ENCODE data around the gene MTERF2. TPM values are rescaled to one million over a fixed set of nuclear protein-coding genes. Genes with fewer than 3 reads are reported as not detected.

The MTERF2 gene
- polyA plus RNA-seq, 3 donors: 0.54 to 1.2 (median 0.73) TPM

GRCh38 chr12:107032266-107032665, 45.3 kb upstream of the MTERF2 start:
- no peak overlapping the region for H3K27ac Mint-ChIP-seq

GRCh38 chr12:107031061-107031460, 44.1 kb upstream of the MTERF2 start:
- TF ChIP-seq, protein P1, sequence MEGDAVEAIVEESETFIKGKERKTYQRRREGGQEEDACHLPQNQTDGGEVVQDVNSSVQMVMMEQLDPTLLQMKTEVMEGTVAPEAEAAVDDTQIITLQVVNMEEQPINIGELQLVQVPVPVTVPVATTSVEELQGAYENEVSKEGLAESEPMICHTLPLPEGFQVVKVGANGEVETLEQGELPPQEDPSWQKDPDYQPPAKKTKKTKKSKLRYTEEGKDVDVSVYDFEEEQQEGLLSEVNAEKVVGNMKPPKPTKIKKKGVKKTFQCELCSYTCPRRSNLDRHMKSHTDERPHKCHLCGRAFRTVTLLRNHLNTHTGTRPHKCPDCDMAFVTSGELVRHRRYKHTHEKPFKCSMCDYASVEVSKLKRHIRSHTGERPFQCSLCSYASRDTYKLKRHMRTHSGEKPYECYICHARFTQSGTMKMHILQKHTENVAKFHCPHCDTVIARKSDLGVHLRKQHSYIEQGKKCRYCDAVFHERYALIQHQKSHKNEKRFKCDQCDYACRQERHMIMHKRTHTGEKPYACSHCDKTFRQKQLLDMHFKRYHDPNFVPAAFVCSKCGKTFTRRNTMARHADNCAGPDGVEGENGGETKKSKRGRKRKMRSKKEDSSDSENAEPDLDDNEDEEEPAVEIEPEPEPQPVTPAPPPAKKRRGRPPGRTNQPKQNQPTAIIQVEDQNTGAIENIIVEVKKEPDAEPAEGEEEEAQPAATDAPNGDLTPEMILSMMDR (IDR thresholded peaks at IDR 0.05): no peak
- Histone ChIP-seq H4K20me1 (ENCODE audit: insufficient read depth, low read length) (no peaks in the 10 kb centered on the region), H3K36me3 (replicated peaks in 1 of 2; ENCODE audit: control insufficient read depth in 1 of 2, insufficient read depth in 2 of 2, low read length in 2 of 2) (no peaks in the 10 kb centered on the region), H3K27me3 (ENCODE audit: control insufficient read depth in 2 of 2, insufficient read depth in 2 of 2, low read length in 2 of 2) (no peaks in the 10 kb centered on the region), H3K9me3 (replicated peaks in 1 of 2; ENCODE audit: control insufficient read depth in 1 of 2, insufficient read depth in 1 of 2, low read length in 2 of 2) (no peaks in the 10 kb centered on the region), H3K27ac (ENCODE audit: low read depth in 1 of 2, low read length in 2 of 2) (no peak overlapping the region), H3K79me2 (ENCODE audit: insufficient read depth, low read length) (no peaks in the 10 kb centered on the region), H3K4me3 (replicated peaks in 1 of 3; ENCODE audit: low read depth in 2 of 3, low read length in 3 of 3) (no peak overlapping the region), H3K9ac (ENCODE audit: insufficient read depth, low read length, poor library complexity, severe bottlenecking) (no peak overlapping the region), H3K4me1 (ENCODE audit: control insufficient read depth in 1 of 2, insufficient read depth in 2 of 2, low read length in 2 of 2) (no peaks in the 10 kb centered on the region), H2AFZ (ENCODE audit: insufficient read depth, low read depth, low read length, poor library complexity, severe bottlenecking) (no peak overlapping the region), H3K4me2 (replicated peaks; ENCODE audit: extremely low read depth, low read length, poor library complexity, severe bottlenecking) (no peak overlapping the region)
- no peak for DNase-seq
- Mint-ChIP-seq H3K9me3 (no peaks in the 10 kb centered on the region), H3K4me3 (no peak overlapping the region), H3K27me3 (ENCODE audit: low read depth in 3 of 3) (no peaks in the 10 kb centered on the region), H3K36me3 (no peaks in the 10 kb centered on the region), H3K4me1 (peaks cover 5% of the 10 kb centered on the region), H3K27ac (no peak overlapping the region)
- WGBS (ENCODE audit: insufficient coverage): no CpG with 5 or more reads among the region's 2 CpGs
- intact Hi-C loops (cut with micrococcal nuclease): no loop called here

More at GRCh38 chr12:107032266-107032665, 45.3 kb upstream of the MTERF2 start:
- Histone ChIP-seq H3K9me3 (replicated peaks in 1 of 2; ENCODE audit: control insufficient read depth in 1 of 2, insufficient read depth in 1 of 2, low read length in 2 of 2) (no peaks in the 10 kb centered on the region), H3K4me1 (ENCODE audit: control insufficient read depth in 1 of 2, insufficient read depth in 2 of 2, low read length in 2 of 2) (no peaks in the 10 kb centered on the region), H4K20me1 (ENCODE audit: insufficient read depth, low read length) (no peaks in the 10 kb centered on the region), H3K27ac (ENCODE audit: low read depth in 1 of 2, low read length in 2 of 2) (no peak overlapping the region), H3K27me3 (ENCODE audit: control insufficient read depth in 2 of 2, insufficient read depth in 2 of 2, low read length in 2 of 2) (no peaks in the 10 kb centered on the region), H3K79me2 (ENCODE audit: insufficient read depth, low read length) (no peaks in the 10 kb centered on the region), H3K4me3 (replicated peaks in 1 of 3; ENCODE audit: low read depth in 2 of 3, low read length in 3 of 3) (no peak overlapping the region), H2AFZ (ENCODE audit: insufficient read depth, low read depth, low read length, poor library complexity, severe bottlenecking) (no peak overlapping the region), H3K9ac (ENCODE audit: insufficient read depth, low read length, poor library complexity, severe bottlenecking) (no peak overlapping the region), H3K36me3 (replicated peaks in 1 of 2; ENCODE audit: control insufficient read depth in 1 of 2, insufficient read depth in 2 of 2, low read length in 2 of 2) (no peaks in the 10 kb centered on the region), H3K4me2 (replicated peaks; ENCODE audit: extremely low read depth, low read length, poor library complexity, severe bottlenecking) (no peak overlapping the region)
- H3K4me1 Mint-ChIP-seq: peaks cover 5% of the 10 kb centered on the region
- no peak overlapping the region for H3K4me3 Mint-ChIP-seq
- intact Hi-C loops (cut with micrococcal nuclease): no loop called here
- DNase-seq: no peak
- TF ChIP-seq, protein P1 (IDR thresholded peaks at IDR 0.05): no peak
- H3K27me3 Mint-ChIP-seq (ENCODE audit: low read depth in 3 of 3): no peaks in the 10 kb centered on the region
- peaks cover 0 to 1% of the 10 kb centered on the region in 2 donors for H3K36me3 Mint-ChIP-seq
- peaks cover 0 to 6% (median under 1%) of the 10 kb centered on the region in 7 donors for H3K9me3 Mint-ChIP-seq
- WGBS (ENCODE audit: insufficient coverage): 92% methylated on average over 6 of the region's 7 CpGs

Measured in CD14-positive monocyte (primary cell).